ENCODE measurements around the gene SMIM5. TPM values are rescaled to one million over a fixed set of nuclear protein-coding genes. Genes with fewer than 3 reads are reported as not detected.
A peak's percentile ranks its signal among the peaks of the same experiment; 100 is the strongest.

Gene SMIM5
- total RNA-seq, 6 donors from 2014 or later, result 1.9 to 7.3 (median 3.3) TPM

DNA sequence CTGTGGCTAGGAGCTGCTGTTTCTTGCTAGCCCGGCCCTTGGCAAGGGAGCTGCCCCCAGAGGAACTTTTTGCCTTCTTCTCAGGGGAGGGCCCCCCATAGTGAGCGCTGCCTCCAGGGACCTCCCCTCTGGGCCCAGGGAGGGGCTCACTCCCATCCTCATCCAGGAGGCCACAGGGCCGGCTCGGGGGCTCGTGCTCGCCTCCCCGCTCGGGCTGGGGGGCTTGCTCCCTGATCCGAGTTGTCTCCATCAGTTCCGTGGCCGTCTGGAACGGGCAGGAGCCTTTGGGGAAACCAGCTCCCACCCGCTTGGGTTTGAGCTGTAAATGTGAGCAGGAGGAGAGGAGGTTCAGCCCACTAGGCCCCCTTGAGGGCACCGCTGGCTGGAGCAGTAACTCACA lies 4.1 kb upstream of the SMIM5 start:
- Histone ChIP-seq H3K9me3 (no peaks in the 10 kb centered on the region), H3K4me3 (no peak overlapping the region), H3K36me3 (peaks cover 6 to 55% (median 39%) of the 10 kb centered on the region in 4 donors), H3K27ac (no peak overlapping the region), H3K27me3 (no peaks in the 10 kb centered on the region), H3K4me1 (peaks cover 16 to 18% (median 17%) of the 10 kb centered on the region in 4 donors)
- WGBS, 2 donors, result 96% methylated on average over 5 to 11 of the region's 14 CpGs
- TF ChIP-seq POLR2AphosphoS5 (IDR thresholded peaks at IDR 0.05) (no peak), EP300 (IDR thresholded peaks at IDR 0.05) (no peak), POLR2A (IDR thresholded peaks at IDR 0.05) (no peak)
- TF ChIP-seq, protein P1, sequence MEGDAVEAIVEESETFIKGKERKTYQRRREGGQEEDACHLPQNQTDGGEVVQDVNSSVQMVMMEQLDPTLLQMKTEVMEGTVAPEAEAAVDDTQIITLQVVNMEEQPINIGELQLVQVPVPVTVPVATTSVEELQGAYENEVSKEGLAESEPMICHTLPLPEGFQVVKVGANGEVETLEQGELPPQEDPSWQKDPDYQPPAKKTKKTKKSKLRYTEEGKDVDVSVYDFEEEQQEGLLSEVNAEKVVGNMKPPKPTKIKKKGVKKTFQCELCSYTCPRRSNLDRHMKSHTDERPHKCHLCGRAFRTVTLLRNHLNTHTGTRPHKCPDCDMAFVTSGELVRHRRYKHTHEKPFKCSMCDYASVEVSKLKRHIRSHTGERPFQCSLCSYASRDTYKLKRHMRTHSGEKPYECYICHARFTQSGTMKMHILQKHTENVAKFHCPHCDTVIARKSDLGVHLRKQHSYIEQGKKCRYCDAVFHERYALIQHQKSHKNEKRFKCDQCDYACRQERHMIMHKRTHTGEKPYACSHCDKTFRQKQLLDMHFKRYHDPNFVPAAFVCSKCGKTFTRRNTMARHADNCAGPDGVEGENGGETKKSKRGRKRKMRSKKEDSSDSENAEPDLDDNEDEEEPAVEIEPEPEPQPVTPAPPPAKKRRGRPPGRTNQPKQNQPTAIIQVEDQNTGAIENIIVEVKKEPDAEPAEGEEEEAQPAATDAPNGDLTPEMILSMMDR (IDR thresholded peaks at IDR 0.05), result no peak
- ATAC-seq (ENCODE audit: low FRiP score in 2 of 2) (no peak), DNase-seq (peak in 1 of 2 donors; percentile 68)

DNA sequence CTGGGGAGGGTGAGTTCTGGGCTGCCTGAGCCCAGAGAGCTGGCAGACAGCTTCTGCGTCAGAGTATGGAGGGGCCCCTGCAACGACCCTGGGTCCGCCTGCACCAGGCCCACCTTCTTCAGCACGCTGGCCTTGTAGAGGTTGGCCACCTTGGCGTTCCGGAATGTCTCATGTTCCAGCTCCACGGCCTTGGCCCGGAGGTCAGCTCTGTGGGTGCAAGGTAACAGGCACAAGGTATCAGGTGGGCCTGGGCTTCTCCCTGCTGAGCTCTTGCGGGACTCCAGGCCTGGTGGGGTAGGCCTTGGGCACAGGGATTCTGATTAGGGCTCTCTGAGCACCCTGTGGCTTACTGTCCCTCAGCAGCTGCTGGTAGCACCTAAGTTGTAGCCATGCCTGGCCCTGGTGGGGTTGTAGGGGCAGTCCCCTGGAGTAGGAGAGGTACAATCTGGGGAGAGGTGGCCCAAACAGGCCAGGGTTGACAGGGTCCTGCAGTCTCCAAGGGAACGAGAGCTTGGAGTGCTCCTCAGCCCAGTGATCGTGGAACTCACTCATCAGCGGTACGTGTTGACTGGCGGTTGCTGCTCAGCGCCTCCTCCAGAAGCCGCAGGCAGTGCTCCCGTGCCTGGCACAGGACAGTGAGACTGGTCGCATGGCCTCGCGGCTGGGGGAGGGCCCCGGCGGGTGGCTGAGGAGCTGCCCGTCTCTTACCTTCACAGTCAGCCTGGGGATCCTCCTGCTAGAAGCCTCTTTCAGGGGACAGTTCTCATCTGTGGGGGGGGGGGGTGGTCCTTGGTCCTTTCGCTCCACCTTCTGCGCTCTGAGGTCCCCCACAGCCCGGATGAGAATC lies 2.9 kb upstream of the SMIM5 start:
- 89% methylated on average over 25 of the region's 26 CpGs; no CpG with 5 or more reads in 1 of the 2 donors for WGBS, 2 donors
- no peak overlapping the region for H3K4me3 ChIP-seq
- peak in 1 of 2 donors; percentile 71 for DNase-seq
- TF ChIP-seq POLR2AphosphoS5 (IDR thresholded peaks at IDR 0.05) (no peak), POLR2A (IDR thresholded peaks at IDR 0.05) (no peak)
- TF ChIP-seq, protein P1 (IDR thresholded peaks at IDR 0.05), result no peak
- H3K36me3 ChIP-seq, result peaks cover under 1 to 44% (median 28%) of the 10 kb centered on the region in 4 donors
- no peaks in the 10 kb centered on the region for H3K27me3 ChIP-seq
- H3K4me1 ChIP-seq, result peaks cover 20 to 27% (median 23%) of the 10 kb centered on the region in 4 donors
- ATAC-seq (ENCODE audit: low FRiP score in 2 of 2), result no peak
- H3K9me3 ChIP-seq, result no peaks in the 10 kb centered on the region
- H3K27ac ChIP-seq, result no peak overlapping the region

DNA sequence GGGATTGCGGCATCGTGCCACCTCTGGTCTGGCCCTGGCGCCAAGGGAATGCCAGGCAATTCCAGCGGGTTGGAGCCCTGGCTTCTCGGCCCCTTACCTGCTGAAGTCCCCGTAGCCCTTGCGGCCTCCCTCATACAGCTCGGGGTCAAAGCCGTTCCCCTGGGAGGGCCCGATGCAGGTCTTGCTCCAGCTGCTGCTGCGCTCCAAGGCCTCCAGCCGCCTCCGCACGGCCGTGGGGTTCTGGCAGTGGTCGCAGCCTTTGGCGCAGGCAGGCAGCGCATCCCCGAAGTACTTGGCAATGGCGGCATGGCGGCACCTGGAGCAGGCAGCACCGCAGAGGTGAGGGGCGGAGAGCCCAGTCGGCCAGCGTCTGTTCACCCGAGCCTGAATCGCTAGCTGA lies 1.9 kb upstream of the SMIM5 start:
- Histone ChIP-seq H3K27me3 (no peaks in the 10 kb centered on the region), H3K4me3 (no peak overlapping the region), H3K9me3 (no peaks in the 10 kb centered on the region), H3K36me3 (peaks cover 0 to 33% (median 19%) of the 10 kb centered on the region in 4 donors), H3K4me1 (peaks cover 20 to 32% (median 29%) of the 10 kb centered on the region in 4 donors), H3K27ac (no peak overlapping the region)
- TF ChIP-seq POLR2AphosphoS5 (IDR thresholded peaks at IDR 0.05), result no peak
- no peak for TF ChIP-seq POLR2A (IDR thresholded peaks at IDR 0.05)
- TF ChIP-seq, protein P1 (IDR thresholded peaks at IDR 0.05), result no peak
- no peak for TF ChIP-seq EP300 (IDR thresholded peaks at IDR 0.05)
- DNase-seq (peak in 1 of 2 donors; percentile 86), ATAC-seq (ENCODE audit: low FRiP score in 2 of 2) (no peak)
- WGBS, 2 donors, result 88 to 96% methylated on average over 15 to 27 of the region's 27 CpGs

DNA sequence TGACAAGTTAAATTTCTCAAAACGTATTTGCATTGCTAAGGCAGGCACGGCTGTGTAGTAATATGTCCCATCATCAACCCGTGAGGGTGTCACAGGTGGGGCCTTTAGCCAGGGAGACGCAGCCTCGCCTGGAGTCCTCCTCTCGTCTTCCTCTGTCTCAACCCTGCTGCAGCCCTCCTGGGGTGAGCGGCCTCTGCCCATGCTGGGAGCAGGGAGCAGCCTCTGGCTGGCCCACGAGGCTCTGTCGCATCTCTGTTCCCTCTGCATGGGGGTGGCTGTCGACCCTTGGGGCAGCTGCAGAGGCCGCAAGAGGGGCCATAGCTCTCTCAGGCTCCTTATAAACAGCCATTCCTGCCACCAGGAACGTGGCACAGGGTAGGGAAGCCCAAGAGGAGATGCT lies 806 bp upstream of the SMIM5 start:
- DNase-seq, result peak in 1 of 2 donors; percentile 49
- WGBS, 2 donors, result 81 to 83% methylated on average over 6 to 12 of the region's 12 CpGs
- Histone ChIP-seq H3K4me1 (peaks cover 22 to 39% (median 33%) of the 10 kb centered on the region in 4 donors), H3K36me3 (peaks cover 0 to 23% (median 11%) of the 10 kb centered on the region in 4 donors), H3K27ac (peak overlapping the region in 2 of 4 donors; percentile 82 to 83), H3K4me3 (no peak overlapping the region), H3K27me3 (no peaks in the 10 kb centered on the region), H3K9me3 (no peaks in the 10 kb centered on the region)
- ATAC-seq (ENCODE audit: low FRiP score in 2 of 2), result no peak
- no peak for TF ChIP-seq EP300 (IDR thresholded peaks at IDR 0.05)
- no peak for TF ChIP-seq POLR2AphosphoS5 (IDR thresholded peaks at IDR 0.05)
- TF ChIP-seq POLR2A (IDR thresholded peaks at IDR 0.05), result no peak
- TF ChIP-seq, protein P1 (IDR thresholded peaks at IDR 0.05), result no peak
